Tongue (tissue), 3 donors: ENCODE results near the gene SEPTIN6. TPM values are rescaled to one million over a fixed set of nuclear protein-coding genes. Genes with fewer than 3 reads are reported as not detected.
A peak's percentile ranks its signal among the peaks of the same experiment; 100 is the strongest.

Experiments used
- DNase-seq: peaks from one replicate; pipeline ENCODE4 v3.0.0-alpha.2; 2015
- small RNA-seq: library from RNA; depleted of rRNA; stranded (forward); fragments of <200 nt; gene quantifications from one replicate; pipeline ENCODE3, GENCODE V24; 2014; ENCODE audit warnings: low replicate concordance
- total RNA-seq: library from RNA; depleted of rRNA; stranded (reverse); fragments of >200 nt; gene quantifications from one replicate; pipeline ENCODE4 v1.2.3, GENCODE V29; 2014

SEPTIN6 gene
- total RNA-seq, 1 donor from 2014 or later = 17.8 TPM

DNA sequence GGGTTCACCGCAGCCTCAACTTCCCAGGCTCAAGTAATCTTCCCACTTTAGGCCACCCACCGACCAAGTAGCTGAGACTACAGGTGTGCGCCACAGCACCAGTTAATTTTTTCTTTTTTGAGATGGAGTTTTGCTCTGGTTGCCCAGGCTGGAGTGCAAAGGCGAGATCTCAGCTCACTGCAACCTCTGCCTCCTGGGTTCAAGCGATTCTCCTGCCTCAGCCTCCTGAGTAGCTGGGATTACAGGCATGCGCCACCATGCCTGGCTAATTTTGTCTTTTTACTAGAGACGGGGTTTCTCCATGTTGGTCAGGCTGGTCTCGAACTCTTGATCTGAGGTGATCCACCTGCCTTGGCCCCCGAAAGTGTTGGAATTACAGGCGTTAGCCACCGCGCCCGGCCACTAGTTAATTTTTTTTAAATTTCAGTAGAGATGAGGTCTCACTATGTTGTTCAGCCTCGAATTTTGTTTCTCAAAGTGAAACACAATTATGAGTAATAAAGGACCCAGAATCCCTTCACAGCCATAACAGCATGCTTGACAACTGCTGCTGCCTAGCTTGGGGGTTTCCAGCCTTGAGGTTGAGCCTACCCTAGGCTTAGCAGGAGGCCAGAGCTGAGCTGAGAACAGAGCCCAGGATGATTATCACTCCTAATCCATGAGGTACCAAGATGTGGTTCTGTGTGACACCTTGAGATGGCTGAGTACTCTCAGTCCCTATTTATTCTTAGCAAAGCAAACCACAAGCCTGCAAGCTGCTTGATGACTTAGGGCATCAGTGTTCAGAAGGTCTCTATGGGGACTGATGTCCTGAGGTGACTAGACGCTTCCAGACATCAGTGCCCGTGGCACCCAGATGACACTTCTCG is 45.2 kb downstream of the SEPTIN6 start:
- DNase-seq = no peak

DNA sequence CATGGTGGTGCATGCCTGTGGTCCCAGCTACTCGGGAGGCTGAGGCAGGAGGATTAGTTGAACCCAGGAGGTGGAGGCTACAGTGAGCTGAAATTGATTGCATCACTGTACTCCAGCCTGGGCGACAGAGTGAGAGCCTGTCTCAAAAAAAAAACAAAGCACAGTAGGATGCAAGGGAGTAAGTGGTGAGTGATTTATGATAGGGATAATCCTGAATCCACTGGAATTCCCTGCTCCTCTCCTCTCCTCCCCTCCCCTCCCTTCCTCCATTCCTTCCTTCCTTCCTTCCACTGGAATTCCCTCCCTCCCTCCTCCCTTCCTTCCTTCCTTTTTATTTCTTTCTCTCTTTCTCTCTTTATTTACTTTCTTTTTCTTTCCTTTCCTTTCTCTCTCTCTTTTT is 45.9 kb downstream of the SEPTIN6 start:
- no peak for DNase-seq

DNA sequence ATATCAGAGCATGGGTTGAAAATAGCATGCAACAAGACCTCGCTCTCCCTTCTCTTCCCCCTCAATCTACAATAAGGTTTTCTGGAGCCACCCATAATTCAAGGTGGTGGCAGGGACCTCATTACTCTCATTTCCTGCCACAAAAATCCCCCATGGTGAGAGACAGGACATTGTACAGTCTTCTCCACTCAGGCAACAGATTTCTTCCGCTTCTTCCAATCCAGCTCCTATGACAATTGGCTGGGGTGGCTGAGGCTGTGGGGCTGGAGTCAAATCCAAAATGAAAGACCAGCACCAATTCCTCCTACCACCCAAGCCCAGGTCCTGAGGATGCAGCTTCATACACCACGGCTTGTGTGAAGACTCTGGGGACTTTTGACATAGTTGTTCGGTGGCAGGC is 46.5 kb downstream of the SEPTIN6 start:
- no peak for DNase-seq

DNA sequence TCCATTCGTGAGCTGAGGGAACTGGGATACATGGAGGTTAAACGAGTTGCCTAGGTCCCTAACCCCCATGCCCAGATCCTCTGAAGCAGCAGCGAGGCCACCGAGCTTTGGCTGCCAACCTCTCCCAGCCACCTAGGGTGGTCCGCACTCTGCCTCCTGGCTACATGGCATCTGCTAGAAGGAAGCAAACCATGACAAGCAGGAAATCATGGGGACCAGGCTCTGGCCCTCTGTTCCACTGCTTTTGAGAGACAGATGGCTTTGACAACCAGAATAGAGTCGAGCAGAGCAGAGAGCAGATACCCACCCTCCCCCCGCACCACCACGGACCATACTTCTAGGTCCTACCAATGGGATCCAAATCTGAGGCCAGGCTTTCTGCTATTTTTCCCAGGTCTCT is 49.3 kb downstream of the SEPTIN6 start:
- no peak for DNase-seq

Small RNA genes lying within 50 kb of the gene (small RNA-seq; reads per million reads assigned to genes)
- gene MIR766 = 0.74 reads per million, percentile 82 among the genes with 10 or more reads in this experiment

Other genes starting within 250 kb of the SEPTIN6 start
- 127 TPM for gene SLC25A5, start 224.7 kb downstream of the SEPTIN6 start, total RNA-seq
- 28.6 TPM for gene STEEP1, start 127.8 kb downstream of the SEPTIN6 start, total RNA-seq
- 34.2 TPM for gene UBE2A, start 118.6 kb downstream of the SEPTIN6 start, total RNA-seq
- gene NKRF, start 86.7 kb downstream of the SEPTIN6 start, total RNA-seq = 6.7 TPM
- gene SOWAHD, start 65.4 kb upstream of the SEPTIN6 start, total RNA-seq = 0.31 TPM
- gene RPL39, start 98.5 kb upstream of the SEPTIN6 start, total RNA-seq = 4,418 TPM
- 1.8 TPM for gene UPF3B, start 159.8 kb upstream of the SEPTIN6 start, total RNA-seq
- 13.2 TPM for gene RNF113A, start 178.6 kb upstream of the SEPTIN6 start, total RNA-seq
- 47.7 TPM for gene NDUFA1, start 178.7 kb upstream of the SEPTIN6 start, total RNA-seq
- 0.41 TPM for gene AKAP14, start 202.7 kb upstream of the SEPTIN6 start, total RNA-seq